GM18907 (cell line): ENCODE measurements around the gene EPN3.

Experiments used
- ATAC-seq: cut with Tn5 transposase; IDR thresholded peaks from one replicate; pipeline ENCODE4 v1.9.1; 2021; ENCODE audit warnings: mild to moderate bottlenecking, moderate library complexity; ENCODE audit not compliant: unreplicated experiment

The EPN3 gene

DNA sequence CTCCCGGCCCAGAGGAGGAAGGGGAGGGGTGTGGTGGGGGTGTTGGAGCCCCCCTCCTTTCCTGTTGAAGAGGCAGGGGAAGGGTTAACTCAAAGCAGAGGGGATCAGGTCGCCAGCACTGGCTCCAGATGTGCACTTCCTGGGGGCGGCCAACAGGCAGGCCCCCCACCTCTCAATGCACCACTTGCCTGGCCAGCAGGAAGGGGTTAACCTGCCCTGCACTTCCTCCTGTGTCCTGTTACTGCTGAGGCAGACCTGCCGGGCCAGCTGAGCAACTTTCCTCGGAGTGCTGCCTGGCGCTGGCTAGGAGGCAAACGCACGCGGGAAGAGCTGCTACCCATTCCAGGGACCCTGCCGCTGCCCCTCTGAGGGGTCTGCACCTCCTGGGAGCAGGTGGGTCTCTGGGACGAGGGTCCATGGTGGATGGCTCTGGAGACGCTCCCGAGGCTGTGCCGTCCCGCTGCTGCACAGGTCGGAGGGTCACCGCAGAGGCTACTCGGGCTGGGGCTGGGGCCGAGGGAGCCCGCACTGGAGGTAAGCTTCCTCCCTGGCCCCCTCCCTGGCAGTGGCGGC, at the start of gene EPN3:
TSS of gene EPN3 (plus strand) at position 284 of the 573 bp plus-strand sequence. CDS start 3,822 bp downstream, outside the sequence.
- ATAC-seq, result no peak

DNA sequence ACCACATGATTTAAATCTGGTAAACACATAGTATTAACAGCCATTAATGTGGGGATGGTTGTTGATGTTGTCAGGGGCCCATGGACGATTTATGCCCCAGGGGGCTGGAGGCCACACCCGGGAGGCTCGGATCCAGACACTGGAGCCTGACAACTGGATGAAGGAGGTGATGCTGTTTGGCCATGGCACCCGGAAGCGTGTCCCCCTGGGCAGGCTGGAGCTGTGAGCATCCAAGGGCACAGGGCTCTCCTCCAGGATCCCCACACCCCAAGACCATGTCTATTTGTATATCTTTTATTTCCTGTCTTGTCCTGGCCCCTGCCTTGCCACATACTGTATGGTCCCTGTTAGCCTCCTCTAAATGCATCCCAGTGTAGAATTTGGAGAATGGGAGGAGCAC, 49.3 kb upstream of the EPN3 start:
- ATAC-seq, result no peak

DNA sequence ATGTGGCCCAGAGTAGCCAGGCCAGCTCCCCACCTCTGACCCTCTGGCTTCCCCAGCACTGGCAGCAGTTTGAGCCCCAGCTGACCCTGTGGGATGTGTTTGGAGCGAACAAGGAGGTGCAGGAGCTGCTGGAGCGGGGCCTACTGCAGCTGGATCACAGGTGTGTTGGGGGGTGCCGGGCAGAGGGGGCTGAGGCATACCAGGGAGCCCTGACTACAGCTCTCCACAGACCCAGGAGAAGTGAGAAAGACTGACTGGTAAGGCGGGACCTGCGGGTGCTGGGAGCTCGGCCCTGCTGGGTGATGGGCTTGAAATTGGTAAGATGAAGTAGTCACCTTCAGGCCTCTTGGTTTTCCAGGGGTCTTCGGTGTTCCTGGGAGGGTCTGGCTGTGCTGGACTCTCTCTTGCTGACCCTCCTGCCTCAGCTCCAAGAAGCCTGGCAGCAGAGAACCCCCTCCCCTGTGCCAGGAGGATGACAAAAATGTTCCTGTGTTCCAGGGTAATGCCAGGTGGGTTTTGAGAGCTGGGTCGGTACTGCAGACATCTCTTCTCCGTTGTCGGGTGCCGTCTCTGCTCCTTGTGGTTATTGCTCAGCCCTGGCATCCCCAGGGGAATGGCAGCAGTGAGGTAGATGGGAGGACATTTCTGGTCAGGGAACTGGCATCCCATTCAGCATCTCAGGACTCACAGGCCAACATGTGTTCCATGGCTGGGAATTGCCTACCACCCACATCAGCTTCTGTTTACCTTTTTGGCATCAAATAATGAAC, 48.0 kb upstream of the EPN3 start:
- no peak for ATAC-seq

DNA sequence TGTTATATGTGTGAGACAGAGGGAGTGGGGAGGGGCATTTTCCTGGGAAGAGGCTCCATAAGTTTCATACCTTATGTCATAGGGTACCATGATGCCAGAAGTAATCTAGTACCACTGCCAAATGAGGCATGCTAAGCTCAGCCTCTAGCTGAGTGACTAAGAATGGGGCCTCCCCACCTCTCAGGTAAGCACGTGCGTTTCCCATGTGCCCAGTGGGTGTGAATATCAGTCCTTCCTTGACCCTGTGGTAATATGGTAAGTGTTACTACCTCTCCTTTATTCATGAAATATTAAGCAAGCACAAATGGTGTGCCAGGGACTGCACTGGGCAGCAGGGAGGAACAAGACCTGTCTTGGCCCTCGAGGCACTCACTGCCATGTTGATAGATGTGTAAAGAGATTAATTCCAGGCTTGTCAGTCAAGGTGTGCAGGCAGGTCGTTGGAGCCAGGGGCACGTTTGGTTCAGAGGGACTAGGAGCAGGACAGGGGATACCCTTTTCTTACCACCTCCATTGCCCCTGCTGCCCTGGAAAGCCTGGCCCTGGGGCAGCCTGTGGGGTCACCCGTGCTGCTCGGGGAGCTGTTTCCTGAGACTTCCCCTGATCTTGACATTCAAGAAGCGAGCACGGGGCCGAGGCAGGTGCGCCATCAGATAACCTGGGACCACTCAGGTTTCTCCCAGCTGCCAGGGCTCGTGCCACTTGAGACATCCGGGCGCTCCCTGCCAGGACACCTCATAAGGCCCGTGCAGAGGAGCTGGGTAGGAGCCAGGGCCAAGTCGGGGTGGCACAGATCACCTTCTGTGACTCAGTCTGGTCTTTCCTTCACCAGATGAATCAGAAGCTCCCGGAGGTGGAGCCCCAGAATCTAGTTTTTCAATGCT, 45.1 kb upstream of the EPN3 start:
- no peak for ATAC-seq

DNA sequence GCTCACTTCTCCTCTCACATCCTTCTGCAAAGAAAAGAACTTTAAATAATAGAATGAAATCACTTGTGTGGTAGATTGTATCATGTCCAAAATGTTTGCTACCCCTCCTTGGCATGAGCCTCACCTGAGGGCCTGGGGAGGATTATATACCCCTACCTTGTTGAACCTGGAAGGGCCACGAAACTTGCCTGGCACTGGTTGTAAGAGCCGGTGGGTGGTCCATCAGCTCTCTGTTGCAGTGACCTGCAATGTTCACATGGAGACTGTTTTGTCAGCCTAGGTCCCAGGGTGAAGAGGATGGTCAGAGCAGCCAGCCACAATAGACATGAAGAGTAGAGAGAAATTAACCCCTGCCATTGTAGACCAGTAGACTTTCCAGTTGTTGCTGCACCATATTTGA, 43.7 kb upstream of the EPN3 start:
- ATAC-seq, result no peak

DNA sequence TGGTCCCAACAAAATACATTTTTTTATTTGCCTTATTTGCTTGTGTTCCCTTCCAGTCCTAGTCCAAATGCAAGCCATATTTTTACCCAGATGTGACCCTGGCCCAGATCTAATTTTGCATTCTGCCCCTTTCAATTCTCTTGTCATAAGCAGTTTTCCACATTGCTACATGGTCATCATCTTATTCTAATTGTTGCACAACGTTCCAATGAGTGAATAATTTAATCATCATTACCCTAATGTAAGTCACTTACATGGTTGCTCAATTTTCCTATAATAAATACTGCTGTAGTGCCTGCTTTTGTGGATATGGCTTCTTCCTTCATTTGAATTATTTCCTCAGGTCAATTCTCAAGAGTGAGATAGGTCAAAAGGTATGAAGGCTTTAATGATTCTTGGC, 41.0 kb upstream of the EPN3 start:
- no peak for ATAC-seq

DNA sequence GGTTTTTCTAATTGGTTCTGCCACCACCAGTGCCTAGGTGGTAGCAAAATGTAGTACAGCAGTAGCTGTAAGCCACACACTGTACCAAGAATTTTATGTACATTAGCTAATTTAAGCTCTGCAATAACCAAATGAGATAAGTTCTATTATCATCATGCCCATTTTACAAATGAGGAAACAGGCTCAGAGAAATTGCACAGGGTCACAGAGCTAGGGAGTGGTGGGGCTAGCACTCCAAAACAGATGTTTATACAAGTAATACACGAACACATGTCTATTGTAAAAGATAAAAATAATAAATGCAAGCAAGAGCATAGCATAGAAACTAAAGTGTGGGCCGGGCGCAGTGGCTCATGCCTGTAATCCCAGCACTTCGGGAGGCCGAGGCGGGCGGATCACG, 40.3 kb upstream of the EPN3 start:
- no peak for ATAC-seq

DNA sequence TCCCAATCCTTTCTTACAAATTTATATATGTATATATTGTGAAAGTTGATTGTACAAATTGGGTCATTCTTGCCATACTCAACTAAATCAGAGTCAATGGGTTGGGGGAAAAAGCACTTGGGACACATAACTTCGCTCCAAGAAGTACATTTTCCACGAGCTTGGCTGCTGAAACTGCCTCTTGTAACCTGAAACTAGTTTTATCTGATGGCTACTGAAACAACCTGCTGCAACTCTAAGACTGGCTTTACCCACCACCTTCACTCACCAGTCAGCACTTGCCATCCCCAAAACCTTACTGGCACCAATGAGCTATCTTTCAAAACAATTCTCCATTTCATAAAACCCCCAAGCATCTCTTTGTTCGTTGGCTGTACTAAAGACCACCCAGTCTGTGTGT, 38.8 kb upstream of the EPN3 start:
- ATAC-seq, result no peak

DNA sequence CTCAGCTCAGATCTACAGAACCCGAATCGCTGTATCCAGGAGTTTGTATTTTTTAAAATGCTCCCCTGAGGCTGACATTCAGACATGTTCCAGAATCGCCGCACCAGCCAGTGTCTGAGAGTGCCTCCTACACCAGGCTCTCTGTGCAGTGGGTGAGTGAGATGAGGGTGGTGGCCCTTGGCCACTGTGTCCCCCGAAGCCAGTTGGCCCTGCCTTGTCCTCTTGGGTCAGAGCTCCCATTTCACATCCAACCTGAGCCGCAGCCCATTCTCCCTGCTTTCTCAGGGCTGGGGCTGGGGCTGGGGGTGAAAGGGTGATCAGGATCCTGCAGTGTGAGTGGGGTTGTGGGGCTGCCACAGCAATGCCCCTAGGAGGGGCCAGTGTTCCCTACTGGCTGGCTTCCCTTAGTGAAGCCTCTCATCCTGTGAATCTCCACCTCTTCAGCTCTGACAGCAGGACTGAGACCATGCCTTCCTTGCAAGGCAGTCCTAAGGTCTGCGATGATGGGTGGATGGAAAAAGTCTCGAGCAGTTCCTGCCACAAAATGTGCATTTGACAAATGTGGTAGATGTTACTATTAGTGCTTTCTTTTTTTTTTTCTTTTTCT, 37.2 kb upstream of the EPN3 start:
- ATAC-seq, result no peak

DNA sequence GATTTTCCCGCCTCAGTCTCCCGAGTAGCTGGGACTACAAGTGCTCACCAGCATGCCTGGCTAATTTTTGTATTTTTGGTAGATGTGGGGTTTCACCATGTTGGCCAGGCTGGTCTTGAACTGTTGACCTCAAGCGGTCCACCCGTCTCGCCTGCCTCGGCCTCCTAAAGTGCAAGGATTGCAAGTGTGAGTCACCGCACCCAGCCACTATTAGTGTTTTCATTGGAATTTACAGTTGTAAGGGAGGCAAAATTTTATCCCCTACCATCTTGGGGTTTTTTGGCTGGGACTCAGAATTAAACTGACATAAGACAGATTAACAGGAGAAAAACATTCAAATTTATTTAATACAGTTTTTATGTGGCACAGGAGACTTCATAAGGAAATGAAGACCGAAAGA, 36.6 kb upstream of the EPN3 start:
- no peak for ATAC-seq

DNA sequence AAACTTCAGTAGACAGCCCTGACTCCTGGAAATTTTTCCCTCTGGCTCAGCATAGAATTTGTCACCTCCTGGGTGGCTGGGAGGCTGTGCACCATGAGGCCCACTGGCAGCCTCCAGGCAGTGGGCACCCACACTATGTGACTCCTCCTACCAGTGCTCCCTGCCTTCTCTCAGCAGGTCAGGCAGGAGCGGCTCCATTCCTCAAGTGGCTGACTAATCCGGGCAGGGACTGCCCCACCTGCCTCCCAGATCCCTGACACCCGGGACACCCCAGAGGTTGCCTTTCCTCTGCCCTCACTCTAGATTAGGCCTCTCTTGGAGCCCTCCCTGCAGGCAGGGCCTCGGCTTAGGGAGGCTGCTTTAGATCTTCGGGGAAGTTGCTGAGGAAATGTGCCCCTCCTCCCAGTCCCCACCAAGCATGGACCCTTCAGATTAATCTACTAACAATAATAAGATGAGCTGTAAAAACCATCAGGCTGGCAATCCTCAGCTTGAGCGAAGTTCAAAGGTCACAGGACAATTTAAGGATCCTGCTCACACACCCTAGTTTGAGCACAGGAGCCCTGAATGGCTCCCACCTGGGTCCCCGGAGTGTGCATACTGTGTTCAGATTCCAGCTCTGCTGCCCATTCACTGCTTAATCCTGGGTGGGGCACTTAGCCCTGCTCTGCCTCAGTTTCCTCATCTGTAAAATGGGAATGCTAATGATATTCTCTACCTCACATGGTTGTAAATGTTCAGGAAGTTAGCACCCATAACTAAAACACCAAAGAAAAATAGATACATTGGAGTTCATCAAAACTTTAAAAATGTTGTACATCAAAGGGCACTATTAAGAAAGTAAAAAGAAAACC, 34.3 kb upstream of the EPN3 start:
- ATAC-seq, result no peak

DNA sequence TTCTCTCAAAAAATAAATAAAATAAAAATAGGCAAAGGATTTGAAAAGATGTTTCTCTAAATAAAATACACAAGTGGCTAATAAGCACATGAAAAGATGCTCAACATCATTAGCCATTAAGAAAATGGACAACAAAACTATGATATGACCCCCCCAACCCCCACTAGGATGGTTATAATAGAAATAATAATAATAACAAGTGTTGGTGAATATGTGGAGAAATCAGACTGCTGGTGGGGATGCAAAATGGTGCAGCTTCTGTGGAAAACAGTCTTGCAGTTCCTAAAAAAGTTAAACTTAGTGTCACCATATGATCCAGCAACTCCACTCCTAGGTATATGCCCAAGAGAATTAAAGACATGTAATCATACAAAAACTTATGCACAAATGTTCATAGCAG, 33.3 kb upstream of the EPN3 start:
- no peak for ATAC-seq

DNA sequence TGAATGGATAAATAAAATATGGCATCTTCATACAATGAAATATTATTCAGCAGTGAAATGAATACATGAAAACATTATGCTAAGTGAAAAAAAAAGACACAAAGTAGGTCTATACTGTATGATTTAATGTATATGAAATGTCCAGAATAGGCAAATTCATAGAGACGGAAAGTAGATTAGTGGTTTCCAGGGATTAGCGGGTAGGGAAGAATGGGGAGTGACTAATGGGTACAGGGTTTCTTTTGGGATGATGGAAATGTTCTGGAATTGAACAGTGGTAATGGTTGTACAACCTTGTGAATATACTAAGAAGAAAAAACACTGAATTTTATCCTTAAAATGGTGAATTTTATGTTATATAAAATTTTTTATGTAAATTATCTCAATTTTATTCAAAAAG, 32.8 kb upstream of the EPN3 start:
- ATAC-seq, result no peak

DNA sequence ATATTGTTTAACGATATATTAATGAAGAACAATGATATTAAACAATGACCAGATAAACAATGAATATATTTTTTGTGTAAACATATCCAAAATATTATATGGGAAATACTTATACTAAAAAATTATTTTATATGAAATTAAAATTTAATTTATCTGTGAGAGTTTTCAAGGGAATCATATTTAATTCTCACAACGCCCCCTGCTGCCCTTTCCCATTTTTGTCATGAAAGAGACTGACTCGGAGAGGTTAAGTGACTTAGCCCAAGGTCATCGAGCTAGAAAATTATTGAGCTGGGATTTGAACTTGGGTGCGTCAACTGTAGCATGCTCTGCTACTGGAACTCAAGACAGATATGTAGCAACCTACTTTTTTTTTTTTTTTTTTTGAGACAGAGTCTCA, 31.5 kb upstream of the EPN3 start:
- ATAC-seq, result no peak

DNA sequence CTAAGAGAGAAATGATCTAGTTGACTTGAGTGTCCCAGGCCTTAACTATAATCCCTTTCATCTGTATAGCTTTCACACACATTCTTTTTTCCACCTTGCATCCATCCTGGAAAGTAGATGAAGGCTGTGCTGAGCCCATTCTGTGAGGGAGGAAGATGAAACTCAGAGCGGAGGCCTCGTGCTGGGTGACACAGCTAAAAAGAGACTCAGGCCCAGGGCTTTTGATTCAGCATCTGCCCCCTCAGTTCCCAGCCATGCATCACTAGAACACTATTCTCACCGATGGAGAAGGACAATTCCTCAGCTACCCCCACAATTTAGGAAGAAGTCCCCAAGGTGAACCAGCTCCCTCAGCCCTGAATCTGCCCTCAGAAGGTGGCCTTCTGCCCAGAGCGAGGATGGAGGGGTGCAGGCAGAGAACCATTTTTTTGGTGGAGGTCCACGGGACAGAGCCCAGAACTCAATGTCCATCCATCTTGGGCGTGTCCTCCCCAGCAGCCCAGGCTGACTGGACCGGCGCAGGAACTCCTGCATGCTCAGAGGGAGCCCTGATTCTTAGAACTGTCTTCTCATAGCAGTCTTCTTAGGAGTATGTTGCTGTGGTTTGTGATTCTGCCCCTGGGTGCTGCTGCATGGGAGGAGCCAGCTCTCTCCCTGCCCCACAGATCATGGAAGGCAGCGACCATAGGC, 30.1 kb upstream of the EPN3 start:
- ATAC-seq, result no peak

DNA sequence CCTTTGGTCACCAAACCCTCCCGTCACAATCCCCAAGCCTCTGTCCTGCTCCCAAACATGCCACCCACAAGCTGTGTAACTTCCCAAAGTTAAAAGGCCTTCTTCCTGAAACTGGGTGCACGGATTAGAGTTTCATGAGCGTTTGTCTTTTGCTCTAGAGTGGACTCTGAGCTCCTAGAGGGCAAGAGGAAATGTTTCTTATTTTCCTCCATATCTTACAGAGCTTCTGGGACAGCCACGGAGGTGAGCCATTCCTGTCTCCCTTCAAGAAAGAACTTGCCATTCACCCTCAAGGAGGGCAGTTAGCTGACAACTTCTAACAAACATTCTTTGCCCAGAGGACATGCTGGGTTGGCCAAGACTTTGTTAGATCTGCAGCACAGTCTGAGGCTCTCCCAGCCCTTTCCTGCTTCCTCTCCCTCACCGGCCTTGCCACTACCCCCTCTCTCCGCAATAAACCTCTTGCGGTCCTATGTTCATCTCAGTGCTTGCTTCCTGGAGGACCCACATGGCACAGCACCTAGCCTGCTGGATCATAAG, 26.9 kb upstream of the EPN3 start:
- ATAC-seq, result no peak

DNA sequence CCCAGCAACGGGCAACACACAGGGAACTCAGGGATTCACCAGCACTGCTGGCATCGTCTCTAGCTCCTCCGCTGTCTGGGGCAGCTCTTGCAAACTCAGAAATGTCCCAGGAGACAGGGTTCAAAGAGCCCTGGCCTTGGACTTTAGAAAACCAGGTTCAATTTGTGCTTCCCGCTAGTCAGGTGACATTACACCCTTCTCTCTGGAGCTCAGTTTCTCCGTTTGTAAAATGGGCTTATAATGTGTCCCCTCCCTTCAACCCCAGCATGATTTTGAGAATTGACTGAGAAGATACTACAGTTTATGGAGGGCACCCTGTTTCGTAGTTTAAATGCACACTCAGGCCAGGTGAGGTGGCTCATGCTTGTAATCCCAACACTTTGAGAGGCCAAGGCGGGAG, 26.2 kb upstream of the EPN3 start:
- no peak for ATAC-seq

DNA sequence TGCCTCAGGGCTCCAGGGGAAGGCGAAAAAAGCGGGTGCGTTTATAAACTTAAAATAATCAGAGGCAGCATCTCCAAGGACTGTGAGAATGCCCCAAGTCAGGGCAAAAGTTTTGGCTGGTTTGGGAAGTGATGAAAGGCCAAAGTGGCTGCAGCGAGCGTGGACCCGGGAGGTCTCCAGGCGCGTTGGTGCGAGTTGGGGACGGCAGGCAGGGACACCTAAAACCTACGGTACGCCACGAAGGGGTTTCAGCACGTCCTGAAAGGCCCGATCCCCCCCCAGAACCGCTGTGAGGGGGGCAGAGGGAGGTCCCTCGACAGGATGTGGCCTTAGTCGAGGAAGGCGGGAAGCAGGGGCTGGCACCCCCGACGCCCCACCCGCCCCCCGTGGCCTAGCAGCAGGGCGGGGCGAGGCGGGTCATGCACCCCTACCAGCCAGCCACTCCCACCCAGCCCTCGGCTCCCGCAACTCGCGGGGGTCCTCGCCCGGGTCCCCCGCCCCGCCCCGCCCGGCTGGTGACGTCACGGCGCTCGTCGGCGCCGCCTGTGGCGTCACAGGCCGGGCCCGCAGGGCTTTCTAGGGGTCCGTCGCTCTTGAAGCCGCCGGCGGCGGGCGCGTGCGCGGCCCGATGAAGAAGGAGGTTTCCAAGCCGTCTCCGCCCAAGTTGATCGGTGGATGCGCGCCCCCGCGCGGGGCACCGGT, 24.5 kb upstream of the EPN3 start, which contains the start of gene MYCBPAP:
TSS of gene MYCBPAP (plus strand) at position 569 of the 702 bp plus-strand sequence. CDS start 236 bp downstream, outside the sequence.
- ATAC-seq, result no peak
